PC-9 (cell line): ENCODE measurements around the gene LRRD1. TPM values are rescaled to one million over a fixed set of nuclear protein-coding genes. Genes with fewer than 3 reads are reported as not detected.

ENCODE experiments used
- BruUV-seq: library from RNA; stranded (reverse); fragments of 400-500 nt; replicated peaks from 2 replicates; lab custom pipeline; 2021; lab: Mats Ljungman, UMichigan
- CTCF ChIA-PET: fragments of 300-600 bp; sonication (Branson Sonifier 250); formaldehyde crosslinking; loops from one replicate; lab custom pipeline; 2022; ENCODE audit warnings: antibody characterized with exemption; lab: Charles Lee
- POLR2A ChIA-PET: fragments of 300-600 bp; sonication (Branson Sonifier 250); formaldehyde crosslinking; loops from one replicate; lab custom pipeline; 2022; ENCODE audit warnings: antibody characterized with exemption; ENCODE audit not compliant: unreplicated experiment; lab: Charles Lee
- DNase-seq, 2 experiments: peaks; one replicate each; pipeline versions ENCODE4 v3.0.0 to v3.0.0-alpha.2; 2015 to 2022; ENCODE audit warnings: mixed read lengths in 1 of 2
- H2AFZ ChIP-seq: fragments of 200-600 bp; sonication (generic); 2 replicates; pipeline ENCODE4 v1.8.1; 2017; ENCODE audit warnings: antibody characterized with exemption
- H3F3A ChIP-seq: fragments of 200-600 bp; sonication (generic); 2 replicates; pipeline ENCODE4 v1.8.1; 2017; ENCODE audit warnings: antibody characterized with exemption, mild to moderate bottlenecking, low read depth; ENCODE audit not compliant: insufficient read depth
- H3K27ac ChIP-seq: fragments of 200-600 bp; sonication (generic); 2 replicates; pipeline ENCODE4 v1.6.1; 2016; ENCODE audit warnings: mixed run types
- H3K27me3 ChIP-seq: fragments of 200-600 bp; sonication (generic); 2 replicates; pipeline ENCODE4 v1.6.1; 2016; ENCODE audit warnings: low read depth, mixed run types; ENCODE audit not compliant: insufficient read depth
- H3K36me3 ChIP-seq: fragments of 200-600 bp; sonication (generic); 2 replicates; pipeline ENCODE4 v1.6.1; 2016; ENCODE audit warnings: low read depth, mixed run types
- H3K4me1 ChIP-seq: fragments of 200-600 bp; sonication (generic); replicated peaks from 2 replicates; pipeline ENCODE4 v1.6.1; 2016; ENCODE audit warnings: mixed run types; ENCODE audit not compliant: insufficient read depth
- H3K4me2 ChIP-seq: fragments of 200-600 bp; sonication (generic); 2 replicates; pipeline ENCODE4 v1.6.1; 2017; ENCODE audit warnings: mixed run types
- H3K4me3 ChIP-seq: fragments of 200-600 bp; sonication (generic); 2 replicates; pipeline ENCODE4 v1.6.1; 2016; ENCODE audit warnings: mixed run types
- H3K79me2 ChIP-seq: fragments of 200-600 bp; sonication (generic); 2 replicates; pipeline ENCODE4 v1.6.1; 2017; ENCODE audit warnings: low read depth, mixed run types
- H3K9me2 ChIP-seq: fragments of 200-600 bp; sonication (generic); 2 replicates; pipeline ENCODE4 v1.8.1; 2017; ENCODE audit warnings: mild to moderate bottlenecking; ENCODE audit not compliant: insufficient read depth
- H3K9me3 ChIP-seq: fragments of 200-600 bp; sonication (generic); 2 replicates; pipeline ENCODE4 v1.8.1; 2016; ENCODE audit warnings: low read depth; ENCODE audit not compliant: insufficient read depth
- H4K20me1 ChIP-seq: fragments of 200-600 bp; sonication (generic); 2 replicates; pipeline ENCODE4 v1.8.1; 2017; ENCODE audit not compliant: insufficient read depth
- EZH2 ChIP-seq: fragments of 200-600 bp; sonication (generic); IDR thresholded peaks from 2 replicates; pipeline ENCODE4 v1.8.0; 2017; ENCODE audit warnings: antibody characterized with exemption, low read depth
- intact Hi-C: fragments of 100-400 bp; cut with micrococcal nuclease; formaldehyde crosslinking; loops from one replicate; pipeline ENCODE4 v1.10.0; 2022; ENCODE audit not compliant: unreplicated experiment
- total RNA-seq: library from RNA; stranded (reverse); gene quantifications from 2 replicates; pipeline ENCODE4 v1.2.3, GENCODE V29; 2021
- TF ChIP-seq, protein P1 (sequence below): fragments of 200-600 bp; sonication (generic); conservative IDR thresholded peaks from 2 replicates; pipeline ENCODE4 v1.6.1; 2017; ENCODE audit warnings: mixed run types, antibody characterized with exemption, mild to moderate bottlenecking, moderate library complexity

LRRD1 gene
- total RNA-seq, 1 experiment from 2014 or later = not detected

DNA sequence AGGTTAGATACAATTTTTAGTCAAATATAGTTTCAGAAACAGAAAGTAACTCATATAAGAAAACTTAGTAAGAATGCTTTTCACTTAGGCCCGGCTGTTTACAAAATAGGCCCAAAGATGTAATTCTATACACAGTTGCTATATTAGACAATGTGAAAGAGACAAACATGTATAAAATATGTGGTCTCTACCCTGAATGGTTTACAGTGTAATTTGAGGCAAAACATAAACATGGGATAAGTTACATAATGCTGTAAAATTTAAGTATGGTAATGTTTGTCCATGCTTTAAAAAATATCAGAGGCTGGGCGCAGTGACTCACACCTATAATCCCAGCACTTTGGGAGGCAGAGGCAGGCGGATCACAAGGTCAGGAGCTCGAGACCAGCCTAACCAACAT is 48.0 kb upstream of the LRRD1 start:
- POLR2A ChIA-PET = no interaction called here
- Histone ChIP-seq H3K4me1 (no peaks in the 10 kb centered on the region; the same call in 1 of the 2 replicates), H4K20me1 (no peaks in the 10 kb centered on the region), H3K27ac (no peak overlapping the region), H3K79me2 (no peaks in the 10 kb centered on the region), H2AFZ (no peak overlapping the region), H3K4me3 (no peak overlapping the region), H3K36me3 (peaks cover 22% of the 10 kb centered on the region), H3K9me2 (no peaks in the 10 kb centered on the region), H3F3A (no peaks in the 10 kb centered on the region), H3K4me2 (no peak overlapping the region), H3K9me3 (no peaks in the 10 kb centered on the region), H3K27me3 (no peaks in the 10 kb centered on the region)
- intact Hi-C loops = no loop called here
- DNase-seq = no peak
- no TSS peak for BruUV-seq
- TF ChIP-seq, protein P1, sequence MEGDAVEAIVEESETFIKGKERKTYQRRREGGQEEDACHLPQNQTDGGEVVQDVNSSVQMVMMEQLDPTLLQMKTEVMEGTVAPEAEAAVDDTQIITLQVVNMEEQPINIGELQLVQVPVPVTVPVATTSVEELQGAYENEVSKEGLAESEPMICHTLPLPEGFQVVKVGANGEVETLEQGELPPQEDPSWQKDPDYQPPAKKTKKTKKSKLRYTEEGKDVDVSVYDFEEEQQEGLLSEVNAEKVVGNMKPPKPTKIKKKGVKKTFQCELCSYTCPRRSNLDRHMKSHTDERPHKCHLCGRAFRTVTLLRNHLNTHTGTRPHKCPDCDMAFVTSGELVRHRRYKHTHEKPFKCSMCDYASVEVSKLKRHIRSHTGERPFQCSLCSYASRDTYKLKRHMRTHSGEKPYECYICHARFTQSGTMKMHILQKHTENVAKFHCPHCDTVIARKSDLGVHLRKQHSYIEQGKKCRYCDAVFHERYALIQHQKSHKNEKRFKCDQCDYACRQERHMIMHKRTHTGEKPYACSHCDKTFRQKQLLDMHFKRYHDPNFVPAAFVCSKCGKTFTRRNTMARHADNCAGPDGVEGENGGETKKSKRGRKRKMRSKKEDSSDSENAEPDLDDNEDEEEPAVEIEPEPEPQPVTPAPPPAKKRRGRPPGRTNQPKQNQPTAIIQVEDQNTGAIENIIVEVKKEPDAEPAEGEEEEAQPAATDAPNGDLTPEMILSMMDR = no peak
- no peak for TF ChIP-seq EZH2
- CTCF ChIA-PET = no interaction called here

DNA sequence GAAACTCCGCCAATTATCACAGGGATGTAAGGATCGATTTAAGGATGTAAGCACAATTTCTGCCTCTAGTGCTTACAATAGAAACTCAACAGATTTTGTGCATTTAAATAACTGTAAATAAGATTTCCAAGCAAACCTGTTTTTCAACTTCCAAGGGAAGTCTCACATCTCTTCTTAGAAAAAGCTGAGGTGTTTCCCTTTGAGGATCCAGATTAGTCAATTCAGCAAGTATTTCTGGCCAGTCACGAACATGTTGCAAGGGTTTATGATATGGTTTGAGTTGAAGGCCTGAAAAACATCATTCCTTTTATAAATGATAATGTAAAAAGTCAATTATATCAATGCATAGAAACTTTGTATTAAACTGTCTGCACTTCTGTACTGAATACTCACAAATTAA is 42.8 kb upstream of the LRRD1 start:
- Histone ChIP-seq H3K9me3 (no peaks in the 10 kb centered on the region), H3K27ac (no peak overlapping the region), H2AFZ (no peak overlapping the region), H3F3A (no peaks in the 10 kb centered on the region; the same call in 1 of the 2 replicates), H3K4me2 (no peak overlapping the region), H3K4me3 (no peak overlapping the region), H3K4me1 (no peaks in the 10 kb centered on the region; the same call in 1 of the 2 replicates), H3K9me2 (no peaks in the 10 kb centered on the region), H3K79me2 (no peaks in the 10 kb centered on the region), H3K36me3 (peaks cover 34% of the 10 kb centered on the region), H3K27me3 (no peaks in the 10 kb centered on the region), H4K20me1 (no peaks in the 10 kb centered on the region)
- no peak for DNase-seq
- intact Hi-C loops = no loop called here
- TF ChIP-seq, protein P1 = no peak
- TF ChIP-seq EZH2 = no peak
- POLR2A ChIA-PET = interaction anchor here (0.6 kb wide), 1 partner anchor 23 kb away, joined by 4 read pairs; no protein-coding TSS in a partner anchor
- CTCF ChIA-PET = no interaction called here
- BruUV-seq = no TSS peak

DNA sequence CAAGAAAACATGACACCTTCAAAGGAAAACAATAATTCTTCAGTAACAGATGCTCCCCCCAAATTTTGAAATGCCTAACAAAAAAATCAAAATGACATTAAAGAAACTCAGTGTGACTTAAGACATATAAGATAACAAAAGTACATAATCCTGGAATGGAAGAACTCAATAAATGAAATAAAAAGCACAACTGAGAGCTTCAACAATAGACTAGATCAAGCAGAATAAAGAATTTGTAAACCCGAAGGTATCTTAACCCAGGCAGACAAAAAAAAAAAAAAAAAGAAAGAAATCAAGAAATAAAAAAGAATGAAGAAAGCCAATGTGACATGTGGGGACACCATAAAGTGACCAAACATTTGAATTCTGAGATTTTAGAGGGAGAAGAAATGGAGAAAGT is 27.7 kb upstream of the LRRD1 start:
- DNase-seq = no peak
- no peaks in the 10 kb centered on the region; the same call in 1 of the 2 replicates for H3K9me3 ChIP-seq
- ChIA-PET POLR2A (no interaction called here), CTCF (no interaction called here)
- no peak overlapping the region for H3K27ac ChIP-seq
- peaks cover 15% of the 10 kb centered on the region for H3K36me3 ChIP-seq
- H3K27me3 ChIP-seq = no peaks in the 10 kb centered on the region
- H2AFZ ChIP-seq = no peak overlapping the region
- intact Hi-C loops = no loop called here
- TF ChIP-seq, protein P1 = no peak
- TF ChIP-seq EZH2 = no peak
- no peaks in the 10 kb centered on the region for H3K9me2 ChIP-seq
- no peaks in the 10 kb centered on the region for H3F3A ChIP-seq
- H3K4me2 ChIP-seq = no peak overlapping the region
- H3K79me2 ChIP-seq = no peaks in the 10 kb centered on the region
- no peaks in the 10 kb centered on the region for H3K4me1 ChIP-seq
- H4K20me1 ChIP-seq = 0 out of 2 replicates have a peak, but pooled peaks cover 3% of the 10 kb centered on the region
- no peak overlapping the region for H3K4me3 ChIP-seq
- no TSS peak for BruUV-seq
